H1 (cell line): ENCODE data around the gene ZNF213. TPM values are rescaled to one million over a fixed set of nuclear protein-coding genes. Genes with fewer than 3 reads are reported as not detected.

ENCODE experiments used
- CTCF ChIA-PET: fragments of 300-600 bp; sonication (Branson Sonifier 250); formaldehyde crosslinking; loops from one replicate; lab custom pipeline; 2021; ENCODE audit not compliant: partially characterized antibody; lab: Charles Lee
- POLR2A ChIA-PET: fragments of 300-600 bp; sonication (Branson Sonifier 250); formaldehyde crosslinking; loops from one replicate; lab custom pipeline; 2021; ENCODE audit warnings: inconsistent platforms; ENCODE audit not compliant: partially characterized antibody; lab: Charles Lee
- DNase-seq, 2 experiments: peaks; one replicate each; pipeline versions ENCODE4 v3.0.0 to v3.0.0-alpha.2; 2010 to 2022; ENCODE audit warnings: low spot score in 2 of 2, low read depth in 1 of 2, mixed read lengths in 1 of 2
- FAIRE-seq: peaks from 2 replicates; lab custom pipeline; 2011; peaks lifted over from hg19 to GRCh38; lab: Jason Lieb, UNC
- H2AFZ ChIP-seq: 2 replicates; pipeline ENCODE4 v1.8.1; 2012; ENCODE audit warnings: low read length, inconsistent platforms
- H2AK5ac ChIP-seq: 2 replicates; pipeline ENCODE4 v1.6.1; 2013; ENCODE audit warnings: low read depth, low read length
- H2BK120ac ChIP-seq: replicated peaks from 2 replicates; pipeline ENCODE3; 2013; ENCODE audit warnings: low read depth, low read length, inconsistent platforms
- H2BK12ac ChIP-seq: 2 replicates; pipeline ENCODE4 v1.6.1; 2013; ENCODE audit warnings: low read depth, low read length
- H2BK15ac ChIP-seq: 2 replicates; pipeline ENCODE4 v1.6.1; 2013; ENCODE audit warnings: low read length
- H2BK20ac ChIP-seq: 2 replicates; pipeline ENCODE4 v1.6.1; 2013; ENCODE audit warnings: low read length
- H2BK5ac ChIP-seq: 2 replicates; pipeline ENCODE4 v1.6.1; 2013; ENCODE audit warnings: low read depth, low read length
- H3K14ac ChIP-seq: 2 replicates; pipeline ENCODE4 v1.6.1; 2013; ENCODE audit warnings: inconsistent platforms; ENCODE audit not compliant: insufficient read length
- H3K18ac ChIP-seq: 2 replicates; pipeline ENCODE4 v1.6.1; 2013; ENCODE audit warnings: low read length; ENCODE audit errors: extremely low read depth
- H3K23ac ChIP-seq: 2 replicates; pipeline ENCODE4 v1.6.1; 2013; ENCODE audit warnings: inconsistent platforms; ENCODE audit not compliant: insufficient read length
- H3K23me2 ChIP-seq: 2 replicates; pipeline ENCODE4 v1.6.1; 2013; ENCODE audit warnings: low read depth, low read length
- H3K27ac ChIP-seq: 2 replicates; pipeline ENCODE4 v1.6.1; 2011; ENCODE audit warnings: low read depth, low read length, inconsistent platforms
- H3K27me3 ChIP-seq, 4 experiments: replicated peaks in 1 of 4; 1 replicate in 1 of 4; 2 replicates in 3 of 4; pipeline versions ENCODE4 v1.6.1 to v1.8.1; 2011 to 2013; ENCODE audit warnings: low read length in 3 of 4, mild to moderate bottlenecking in 3 of 4, inconsistent platforms in 2 of 4, mixed read lengths in 2 of 4, moderate library complexity in 1 of 4; ENCODE audit not compliant: control insufficient read depth in 3 of 4, insufficient read depth in 3 of 4; ENCODE audit errors: extremely low read depth in 1 of 4
- H3K36me3 ChIP-seq, 4 experiments: 2 replicates each; pipeline versions ENCODE4 v1.6.1 to v1.8.1; 2011 to 2013; ENCODE audit warnings: mild to moderate bottlenecking in 4 of 4, low read length in 3 of 4, moderate library complexity in 2 of 4, control low read depth in 1 of 4, inconsistent platforms in 1 of 4; ENCODE audit not compliant: insufficient read depth in 4 of 4, control insufficient read depth in 2 of 4
- H3K4ac ChIP-seq: replicated peaks from 2 replicates; pipeline ENCODE3; 2013; ENCODE audit warnings: low read length, low read depth, mixed read lengths, inconsistent platforms; ENCODE audit not compliant: insufficient read length
- H3K4me1 ChIP-seq, 4 experiments: replicated peaks in 1 of 4; 1 replicate in 1 of 4; 2 replicates in 3 of 4; pipeline versions ENCODE4 v1.6.1 to v1.8.1; 2011 to 2013; ENCODE audit warnings: low read length in 3 of 4, inconsistent platforms in 2 of 4, mixed read lengths in 1 of 4; ENCODE audit not compliant: insufficient read depth in 4 of 4, control insufficient read depth in 3 of 4
- H3K4me2 ChIP-seq, 2 experiments: 2 replicates each; pipeline versions ENCODE4 v1.6.1 to v1.8.1; 2011 to 2013; ENCODE audit warnings: low read depth in 2 of 2, low read length in 2 of 2, control low read depth in 1 of 2, inconsistent platforms in 1 of 2, mild to moderate bottlenecking in 1 of 2; ENCODE audit not compliant: insufficient read depth in 1 of 2
- H3K4me3 ChIP-seq, 4 experiments: fragments of 200-600, 300-600 bp in 1 of 4; sonication (generic), shearing (Covaris generic), sonication (Bioruptor Twin) in 1 of 4; 2 replicates each; pipeline versions ENCODE4 v1.5.1 to v1.8.1; 2011 to 2016; ENCODE audit warnings: low read length in 4 of 4, low read depth in 3 of 4, control low read depth in 2 of 4, inconsistent platforms in 2 of 4, mild to moderate bottlenecking in 2 of 4, mixed read lengths in 1 of 4, moderate library complexity in 1 of 4; ENCODE audit not compliant: insufficient read depth in 2 of 4; ENCODE audit errors: extremely low read depth in 1 of 4
- H3K56ac ChIP-seq: replicated peaks from 2 replicates; pipeline ENCODE3; 2013; ENCODE audit warnings: low read depth, mild to moderate bottlenecking, mixed read lengths, low read length, inconsistent platforms; ENCODE audit not compliant: insufficient read length
- H3K79me1 ChIP-seq: 2 replicates; pipeline ENCODE4 v1.6.1; 2013; ENCODE audit warnings: low read depth, low read length, control low read depth
- H3K79me2 ChIP-seq, 2 experiments: 2 replicates each; pipeline versions ENCODE4 v1.6.1 to v1.8.1; 2012 to 2013; ENCODE audit warnings: low read length in 2 of 2, mild to moderate bottlenecking in 2 of 2, inconsistent platforms in 1 of 2; ENCODE audit not compliant: insufficient read depth in 2 of 2, control insufficient read depth in 1 of 2
- H3K9ac ChIP-seq, 4 experiments: replicated peaks in 1 of 4; 1 replicate in 1 of 4; 2 replicates in 3 of 4; pipeline versions ENCODE4 v1.6.1 to v1.8.1; 2011 to 2013; ENCODE audit warnings: low read depth in 3 of 4, low read length in 3 of 4, control low read depth in 2 of 4, mild to moderate bottlenecking in 2 of 4, moderate library complexity in 2 of 4, inconsistent platforms in 1 of 4; ENCODE audit errors: extremely low read depth in 1 of 4
- H3K9me3 ChIP-seq, 2 experiments: 2 replicates each; pipeline versions ENCODE4 v1.6.1 to v1.8.1; 2012 to 2013; ENCODE audit warnings: mild to moderate bottlenecking in 2 of 2, moderate library complexity in 2 of 2, control low read depth in 1 of 2, inconsistent platforms in 1 of 2, low read depth in 1 of 2, low read length in 1 of 2, mixed read lengths in 1 of 2; ENCODE audit not compliant: insufficient read depth in 2 of 2
- H4K20me1 ChIP-seq, 2 experiments: replicated peaks in 1 of 2; 2 replicates each; pipeline versions ENCODE3 to v1.8.1; 2011 to 2013; ENCODE audit warnings: inconsistent platforms in 2 of 2, low read length in 2 of 2, mild to moderate bottlenecking in 1 of 2; ENCODE audit not compliant: insufficient read depth in 2 of 2, control insufficient read depth in 1 of 2
- H4K5ac ChIP-seq: 2 replicates; pipeline ENCODE4 v1.6.1; 2013; ENCODE audit warnings: low read length, low read depth, mixed read lengths, inconsistent platforms; ENCODE audit not compliant: insufficient read length
- H4K8ac ChIP-seq: 2 replicates; pipeline ENCODE4 v1.8.0; 2013; ENCODE audit warnings: mild to moderate bottlenecking, moderate library complexity, low read length, inconsistent platforms; ENCODE audit not compliant: insufficient read depth; ENCODE audit errors: extremely low read depth
- H4K91ac ChIP-seq: replicated peaks from 2 replicates; pipeline ENCODE3; 2013; ENCODE audit warnings: low read length, mixed read lengths, inconsistent platforms; ENCODE audit not compliant: insufficient read length
- CBX5 ChIP-seq: fragments of 300-800, 300-1000 bp; sonication (generic); IDR thresholded peaks from 2 replicates; pipeline ENCODE4 v1.7.1; 2016; ENCODE audit warnings: antibody characterized with exemption, low read length, low read depth
- CREB1 ChIP-seq: IDR thresholded peaks from 2 replicates; pipeline ENCODE4 v1.6.1; 2012; ENCODE audit warnings: inconsistent platforms
- JUN ChIP-seq: IDR thresholded peaks from 2 replicates; pipeline ENCODE4 v1.6.1; 2011; ENCODE audit warnings: low read depth, mild to moderate bottlenecking, improper control_type of control experiment, low read length
- KDM1A ChIP-seq: fragments of 200-600, 300-600 bp; sonication (generic); IDR thresholded peaks from 2 replicates; pipeline ENCODE4 v1.7.1; 2016; ENCODE audit warnings: mild to moderate bottlenecking, low read length, borderline replicate concordance
- RAD21 ChIP-seq, 2 experiments: IDR thresholded peaks in 1 of 2; conservative IDR thresholded peaks in 1 of 2; 2 replicates each; pipeline ENCODE4 v1.6.1; 2011; ENCODE audit warnings: low read depth in 2 of 2, low read length in 2 of 2, improper control_type of control experiment in 1 of 2, inconsistent platforms in 1 of 2, mild to moderate bottlenecking in 1 of 2, moderate library complexity in 1 of 2
- RXRA ChIP-seq: IDR thresholded peaks from 2 replicates; pipeline ENCODE4 v1.6.1; 2011; ENCODE audit warnings: low read depth, mild to moderate bottlenecking, low read length, moderate library complexity; ENCODE audit not compliant: insufficient read depth
- SAP30 ChIP-seq: fragments of 300-600 bp; sonication (generic); IDR thresholded peaks from 2 replicates; pipeline ENCODE4 v1.7.1; 2012; ENCODE audit warnings: low read length, moderate library complexity, mild to moderate bottlenecking, inconsistent platforms; ENCODE audit not compliant: insufficient read depth, insufficient replicate concordance
- SP2 ChIP-seq: IDR thresholded peaks from 2 replicates; pipeline ENCODE4 v1.6.1; 2012; ENCODE audit warnings: mild to moderate bottlenecking, low read length, inconsistent platforms
- SRF ChIP-seq: IDR thresholded peaks from 2 replicates; pipeline ENCODE4 v1.6.1; 2011; ENCODE audit warnings: mild to moderate bottlenecking, low read depth, low read length, moderate library complexity
- USF2 ChIP-seq: IDR thresholded peaks from 2 replicates; pipeline ENCODE4 v1.6.1; 2011; ENCODE audit warnings: low read length, improper control_type of control experiment
- WGBS, 2 experiments: shearing (Covaris generic) in 1 of 2; methylation state at CpG; one replicate each; pipeline versions ENCODE4 v1.1.6 to v1.1.7; 2013 to 2015; ENCODE audit warnings: low lambda C conversion rate in 2 of 2, mixed read lengths in 2 of 2, inconsistent platforms in 1 of 2, low coverage in 1 of 2, missing lambda C conversion rate in 1 of 2; ENCODE audit not compliant: insufficient replicate concordance in 2 of 2, insufficient coverage in 1 of 2, insufficient read length in 1 of 2; ENCODE audit errors: extremely low coverage in 1 of 2, missing lambda C conversion rate in 1 of 2; 5-methylcytosine and 5-hydroxymethylcytosine counted together
- polyA plus RNA-seq, 7 experiments: library from polyadenylated mRNA; depleted of rRNA in 3 of 7; stranded (reverse) in 5 of 7; unstranded in 2 of 7; fragments of >200 nt in 5 of 7; fragments of 200-250 nt in 2 of 7; gene quantifications; 1 replicate in 5 of 7; 2 replicates in 1 of 7; 4 replicates in 1 of 7; pipeline versions ENCODE4 v1.2.1 to v1.2.3, GENCODE V29; 2011 to 2013; ENCODE audit warnings: missing spikeins in 2 of 7, mixed read lengths in 2 of 7
- total RNA-seq: library from RNA; stranded (reverse); fragmentation: NEBNext Ultra II Directional; extraction: Animal tissue kit (Norgen Biotek cat#: 25700); gene quantifications from 2 replicates; pipeline ENCODE4 v1.2.1, GENCODE V29; 2021

Gene ZNF213
- total and polyA plus RNA-seq, 2 of the 8 experiments (the other 6 are each of a cell fraction or from before 2014, with no cell fraction given) = 1.6 to 6.9 TPM

DNA sequence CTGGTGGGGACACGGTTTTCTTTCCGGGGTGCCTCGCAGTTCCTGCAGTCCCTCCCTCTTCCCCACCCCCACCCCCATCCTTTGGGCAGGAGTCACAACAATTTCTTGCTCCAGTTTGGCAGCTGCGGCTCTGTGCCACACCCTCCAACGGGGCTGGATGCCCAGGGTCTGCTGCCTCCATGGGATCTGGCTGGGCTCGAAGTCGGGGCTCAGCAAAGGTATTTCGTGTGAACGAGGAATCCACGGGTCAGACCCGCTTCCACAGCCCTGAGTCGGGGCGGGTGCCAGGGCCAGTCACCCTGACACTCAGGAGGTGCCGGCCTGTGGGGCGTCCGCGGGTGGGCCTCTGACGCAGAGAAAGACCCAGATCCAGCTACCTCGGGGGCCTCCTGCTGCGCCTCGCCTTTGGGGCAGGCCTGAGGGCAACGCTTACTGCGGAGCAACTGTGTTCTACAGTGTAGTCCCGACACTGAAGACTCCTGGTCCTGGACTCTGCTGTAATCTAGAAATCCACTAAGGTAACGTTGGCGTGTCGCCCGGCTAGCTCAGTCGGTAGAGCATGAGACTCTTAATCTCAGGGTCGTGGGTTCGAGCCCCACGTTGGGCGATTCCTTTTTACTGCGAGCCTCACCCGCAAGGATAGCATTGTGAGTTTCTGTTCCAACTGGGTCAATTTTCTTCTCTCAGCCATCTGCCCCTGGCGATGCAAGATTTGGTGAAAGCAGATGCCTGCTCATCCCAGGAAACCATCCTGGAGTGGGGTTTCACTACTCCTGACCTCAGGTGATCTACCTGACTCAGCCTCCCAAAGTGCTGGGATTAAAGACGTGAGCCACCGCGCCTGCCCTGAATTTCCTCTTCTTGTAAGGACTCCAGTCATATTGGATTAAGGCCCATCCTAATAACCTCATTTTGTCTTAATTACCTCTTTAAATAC is 40.6 kb downstream of the ZNF213 start:
- Histone ChIP-seq H3K4me2 (peak overlapping the region; percentile 77 to 81), H2BK12ac (no peak overlapping the region), H3K4ac (no peak overlapping the region), H2BK20ac (no peak overlapping the region), H3K4me3 (peak overlapping the region; percentile 34 to 71 (median 48)), H2BK15ac (no peak overlapping the region), H3K27me3 (peaks cover 0 to 23% (median 14%) of the 10 kb centered on the region in 4 experiments; a peak in 5 of 7 replicates), H3K23me2 (peaks cover 23% of the 10 kb centered on the region; the same call in 1 of the 2 replicates), H3K56ac (no peak overlapping the region), H4K5ac (no peak overlapping the region), H3K23ac (no peak overlapping the region), H3K9me3 (no peaks in the 10 kb centered on the region), H2AFZ (no peak overlapping the region), H3K36me3 (no peaks in the 10 kb centered on the region), H4K8ac (no peak overlapping the region; the same call in 1 of the 2 replicates), H4K20me1 (no peaks in the 10 kb centered on the region), H3K4me1 (peaks cover 0 to 10% (median 5%) of the 10 kb centered on the region in 4 experiments; a peak in 5 of 7 replicates), H3K27ac (no peak overlapping the region), H3K79me1 (no peaks in the 10 kb centered on the region), H3K14ac (no peak overlapping the region), H2AK5ac (no peak overlapping the region), H3K18ac (no peak overlapping the region), H3K79me2 (no peaks in the 10 kb centered on the region), H2BK5ac (no peak overlapping the region), H4K91ac (no peak overlapping the region), H3K9ac (no peak overlapping the region), H2BK120ac (no peak overlapping the region)
- CTCF ChIA-PET = interaction anchor here (0.6 to 4.7 kb wide), 8 partner anchors 8 to 261 kb away, joined by 3 to 25 read pairs (median 6); no protein-coding TSS in a partner anchor
- DNase-seq (peak in 1 of 2 experiments; percentile 96), FAIRE-seq (no peak)
- POLR2A ChIA-PET = interaction anchor here (1.0 to 5.1 kb wide), 4 partner anchors 8 to 74 kb away, joined by 3 to 28 read pairs (median 4); no protein-coding TSS in a partner anchor
- WGBS, 2 experiments = 12% methylated on average over 34 of the region's 39 CpGs; no CpG with 5 or more reads in 1 of the 2 experiments
- TF ChIP-seq SRF (no peak), SAP30 (no peak), CBX5 (no peak), SP2 (no peak), RAD21 (IDR thresholded peaks at IDR 0.05 in 1 of 2, conservative IDR thresholded peaks at IDR 0.05 in 1 of 2; ENCODE audit: low read depth in 2 of 2, low read length in 2 of 2) (no peak), USF2 (no peak), RXRA (no peak), KDM1A (no peak), JUN (no peak), CREB1 (peak; percentile 38; the same call in 1 of the 2 replicates)
